Stimulated activated CD8-positive, alpha-beta memory T cell treated with anti-CD3 and anti-CD28 coated beads, Interleukin-15, amount 100 ng/mL, for 1 hour (primary cell): ENCODE data around the gene TMEM123.

Source experiments
- DNase-seq: peaks from one replicate; pipeline ENCODE4 v3.0.0-alpha.2; 2020; ENCODE audit warnings: low read depth

The TMEM123 gene

GRCh38 chr11:102471474-102471873 is 18.9 kb upstream of the TMEM123 start:
- no peak for DNase-seq

GRCh38 chr11:102470251-102470650 is 17.7 kb upstream of the TMEM123 start:
- DNase-seq, result no peak

- DNase-seq, result no peak
Measured at GRCh38 chr11:102469196-102469821, 16.7 kb upstream of the TMEM123 start.

GRCh38 chr11:102468616-102469195 is 16.1 kb upstream of the TMEM123 start:
- no peak for DNase-seq

- no peak for DNase-seq
Measured at GRCh38 chr11:102467853-102468580, 15.5 kb upstream of the TMEM123 start.

GRCh38 chr11:102467080-102467708 is 14.6 kb upstream of the TMEM123 start:
- DNase-seq, result no peak

GRCh38 chr11:102465696-102466095 is 13.1 kb upstream of the TMEM123 start:
- DNase-seq, result no peak

- DNase-seq, result no peak
Measured at GRCh38 chr11:102464859-102465500, 12.4 kb upstream of the TMEM123 start.

- no peak for DNase-seq
Measured at GRCh38 chr11:102464037-102464436, 11.5 kb upstream of the TMEM123 start.

GRCh38 chr11:102462610-102463009 is 10.0 kb upstream of the TMEM123 start:
- DNase-seq, result no peak

GRCh38 chr11:102459393-102459792 is 6.8 kb upstream of the TMEM123 start:
- no peak for DNase-seq

GRCh38 chr11:102458548-102458947 is 6.0 kb upstream of the TMEM123 start:
- DNase-seq, result no peak

GRCh38 chr11:102457865-102458264 is 5.3 kb upstream of the TMEM123 start:
- DNase-seq, result no peak

- DNase-seq, result no peak
Measured at GRCh38 chr11:102457056-102457677, 4.6 kb upstream of the TMEM123 start.

- DNase-seq, result no peak
Measured at GRCh38 chr11:102456381-102456780, 3.8 kb upstream of the TMEM123 start.

- DNase-seq, result no peak
Measured at GRCh38 chr11:102453921-102454320, 1.4 kb upstream of the TMEM123 start.

GRCh38 chr11:102453302-102453695 is 734 bp upstream of the TMEM123 start:
- no peak for DNase-seq

- peak; percentile 55 for DNase-seq
Measured at GRCh38 chr11:102451681-102452460, 694 bp downstream of the TMEM123 start.

- no peak for DNase-seq
Measured at GRCh38 chr11:102451041-102451680, 1.4 kb downstream of the TMEM123 start.

GRCh38 chr11:102449651-102450570 is 2.7 kb downstream of the TMEM123 start:
- no peak for DNase-seq
